ENCODE measurements around the gene KLHDC8A. TPM values are rescaled to one million over a fixed set of nuclear protein-coding genes. Genes with fewer than 3 reads are reported as not detected.
"Not testable (repeated sequence)": the region's sequence is repeated elsewhere in the genome, so short reads cannot be mapped to it uniquely, and the experiment has no call there.

Gene KLHDC8A
- total RNA-seq, 4 donors from 2014 or later, result 0.32 to 2.0 (median 1.2) TPM

- no peak for TF ChIP-seq POLR2A (IDR thresholded peaks at IDR 0.05; ENCODE audit: low read depth)
- TF ChIP-seq POLR2AphosphoS5 (IDR thresholded peaks at IDR 0.05), result no peak
- TF ChIP-seq EP300 (IDR thresholded peaks at IDR 0.05), result no peak
- no peak for TF ChIP-seq CTCF (IDR thresholded peaks at IDR 0.05)
- no peak overlapping the region for H3K4me3 ChIP-seq
- H3K4me1 ChIP-seq, result peaks cover 6 to 15% (median 11%) of the 10 kb centered on the region in 4 donors
- H3K9me3 ChIP-seq, result no peaks in the 10 kb centered on the region
- no peak overlapping the region for H3K27ac ChIP-seq (replicated peaks in 1 of 4)
- no peak for DNase-seq (ENCODE audit: extremely low spot score)
- intact Hi-C loops (cut with DNase I), result no loop called here
- H3K36me3 ChIP-seq, result peaks cover 3 to 36% (median 31%) of the 10 kb centered on the region in 4 donors
- peaks cover 0 to 8% (median 0%) of the 10 kb centered on the region in 4 donors for H3K27me3 ChIP-seq
- 43% methylated on average over 14 of the region's 14 CpGs for WGBS
Measured at GRCh38 chr1:205301205-205301821, 55.4 kb downstream of the KLHDC8A start.

GRCh38 chr1:205300149-205300548, 56.6 kb downstream of the KLHDC8A start:
- Histone ChIP-seq H3K36me3 (peaks cover 3 to 25% (median 23%) of the 10 kb centered on the region in 4 donors), H3K4me3 (no peak overlapping the region), H3K9me3 (no peaks in the 10 kb centered on the region), H3K27ac (replicated peaks in 1 of 4) (no peak overlapping the region), H3K27me3 (peaks cover 0 to 8% (median 0%) of the 10 kb centered on the region in 4 donors), H3K4me1 (peaks cover 6 to 15% (median 13%) of the 10 kb centered on the region in 4 donors)
- WGBS, result 84% methylated on average over 9 of the region's 9 CpGs
- intact Hi-C loops (cut with DNase I), result no loop called here
- DNase-seq (ENCODE audit: extremely low spot score), result no peak
- TF ChIP-seq CTCF (IDR thresholded peaks at IDR 0.05), result no peak
- no peak for TF ChIP-seq POLR2A (IDR thresholded peaks at IDR 0.05; ENCODE audit: low read depth)
- TF ChIP-seq EP300 (IDR thresholded peaks at IDR 0.05), result no peak
- no peak for TF ChIP-seq POLR2AphosphoS5 (IDR thresholded peaks at IDR 0.05)

DNA sequence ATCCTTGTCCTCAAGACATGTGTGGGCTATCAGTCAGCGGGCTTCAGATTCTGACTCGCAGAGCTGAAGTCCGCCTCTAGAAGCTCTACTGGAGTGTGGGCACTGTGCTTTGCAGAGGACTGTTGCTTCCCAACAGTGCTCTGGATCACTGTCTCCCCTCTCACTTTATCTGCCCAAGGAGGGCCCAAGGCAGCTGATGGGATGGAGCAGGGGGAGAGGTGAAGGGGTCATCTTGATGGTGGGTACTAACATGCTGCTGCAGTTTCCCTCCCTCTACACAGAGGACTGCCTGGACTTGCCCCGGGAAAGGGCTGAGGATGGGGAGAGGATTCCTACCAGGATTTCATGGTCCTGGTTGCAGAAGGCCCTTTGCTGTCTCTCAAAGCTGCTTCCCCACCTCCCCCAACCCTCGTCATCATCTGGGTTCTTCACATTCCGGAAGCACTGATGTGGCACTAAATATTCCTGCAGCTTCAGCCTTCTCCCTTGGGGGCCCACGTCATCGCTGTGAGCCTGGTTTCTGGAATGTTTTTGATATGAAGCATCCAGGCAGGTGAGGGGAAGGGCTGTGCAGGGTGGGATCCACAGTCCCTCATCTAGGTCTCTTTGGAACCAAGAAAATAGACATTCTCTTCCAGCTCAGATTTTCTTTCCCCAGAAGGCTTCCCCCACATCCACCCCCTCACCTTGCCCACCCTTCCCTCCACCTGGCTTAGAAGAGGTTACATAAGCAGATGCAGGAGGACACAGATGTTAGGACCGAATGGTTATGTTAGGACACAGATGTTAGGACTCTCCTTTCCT, 58.3 kb downstream of the KLHDC8A start:
- H3K27me3 ChIP-seq, result peaks cover 0 to 6% (median 0%) of the 10 kb centered on the region in 4 donors
- H3K4me3 ChIP-seq, result no peak overlapping the region
- WGBS, result 78% methylated on average over 9 of the region's 9 CpGs
- peaks cover 0 to 7% (median 7%) of the 10 kb centered on the region in 4 donors for H3K36me3 ChIP-seq
- H3K27ac ChIP-seq (replicated peaks in 1 of 4), result no peak overlapping the region
- no peaks in the 10 kb centered on the region for H3K9me3 ChIP-seq
- intact Hi-C loops (cut with DNase I), result no loop called here
- TF ChIP-seq CTCF (IDR thresholded peaks at IDR 0.05), result no peak
- TF ChIP-seq POLR2A (IDR thresholded peaks at IDR 0.05; ENCODE audit: low read depth), result no peak
- no peak for TF ChIP-seq POLR2AphosphoS5 (IDR thresholded peaks at IDR 0.05)
- no peak for TF ChIP-seq EP300 (IDR thresholded peaks at IDR 0.05)
- DNase-seq (ENCODE audit: extremely low spot score), result no peak
- peaks cover 20 to 31% (median 29%) of the 10 kb centered on the region in 4 donors for H3K4me1 ChIP-seq

DNA sequence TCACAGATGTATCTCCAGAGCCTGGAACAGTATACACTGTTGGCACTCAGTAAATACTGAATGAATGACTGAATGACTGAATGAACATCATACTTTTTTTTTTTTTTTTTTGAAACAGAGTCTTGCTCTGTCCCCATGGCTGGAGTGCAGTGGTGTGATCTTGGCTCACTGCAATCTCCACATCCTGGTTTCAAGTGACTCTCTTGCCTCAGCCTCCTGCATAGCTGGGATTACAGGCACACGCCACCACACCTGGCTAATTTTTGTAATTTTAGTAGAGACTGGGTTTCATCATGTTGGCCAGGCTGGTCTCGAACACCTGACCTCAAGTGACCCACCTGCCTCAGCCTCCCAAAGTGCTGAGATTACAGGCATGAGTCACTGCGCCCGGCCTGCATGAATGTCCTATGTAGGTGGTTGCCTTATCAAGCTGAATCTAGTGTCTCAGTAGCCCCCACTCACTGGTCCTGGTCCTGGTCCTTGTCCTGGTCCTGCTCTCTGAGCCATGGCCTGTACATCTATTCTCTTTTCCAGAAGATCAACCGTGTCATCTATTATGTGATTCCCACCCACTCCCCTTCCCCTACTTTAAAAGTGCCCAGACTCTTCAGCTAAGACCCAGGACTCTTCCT, 59.1 kb downstream of the KLHDC8A start:
- intact Hi-C loops (cut with DNase I); H3K27ac ChIP-seq (replicated peaks in 1 of 4); H3K36me3 ChIP-seq; H3K4me3 ChIP-seq; H3K27me3 ChIP-seq; H3K9me3 ChIP-seq; DNase-seq (ENCODE audit: extremely low spot score): not testable (repeated sequence)
- peaks cover 20 to 31% (median 29%) of the 10 kb centered on the region in 4 donors for H3K4me1 ChIP-seq
- WGBS, result 87% methylated on average over 4 of the region's 5 CpGs

DNA sequence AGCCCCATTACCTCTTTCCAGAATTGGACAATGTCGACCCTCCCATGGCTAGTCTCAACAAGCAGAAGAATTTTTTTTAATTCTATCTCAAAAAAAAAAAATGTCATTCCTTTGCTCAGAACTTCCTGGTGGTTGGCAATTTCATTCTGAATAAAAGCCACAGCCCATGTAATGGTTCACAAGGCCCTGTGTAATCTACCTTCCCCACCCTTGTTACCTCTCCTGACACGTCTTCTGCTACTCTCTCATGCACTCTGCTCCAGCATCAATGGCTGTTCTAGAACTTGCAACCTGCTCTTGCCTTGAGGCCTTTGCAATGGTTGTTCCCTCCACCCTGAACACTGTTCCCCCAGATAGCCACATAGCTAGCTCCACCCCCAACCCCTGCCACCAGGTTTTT, 60.6 kb downstream of the KLHDC8A start:
- WGBS, result 90% methylated on average over 2 of the region's 2 CpGs
- no peaks in the 10 kb centered on the region for H3K27me3 ChIP-seq
- no peaks in the 10 kb centered on the region for H3K9me3 ChIP-seq
- DNase-seq (ENCODE audit: extremely low spot score), result no peak
- no peaks in the 10 kb centered on the region for H3K36me3 ChIP-seq
- H3K4me3 ChIP-seq, result no peak overlapping the region
- intact Hi-C loops (cut with DNase I), result no loop called here
- no peak overlapping the region for H3K27ac ChIP-seq (replicated peaks in 1 of 4)
- peaks cover 15 to 21% (median 19%) of the 10 kb centered on the region in 4 donors for H3K4me1 ChIP-seq
- TF ChIP-seq EP300 (IDR thresholded peaks at IDR 0.05) (no peak), POLR2A (IDR thresholded peaks at IDR 0.05; ENCODE audit: low read depth) (no peak), POLR2AphosphoS5 (IDR thresholded peaks at IDR 0.05) (no peak), CTCF (IDR thresholded peaks at IDR 0.05) (no peak)
